NK-92 (cell line): ENCODE data around the gene ACKR2.

Source experiments
- DNase-seq: peaks from one replicate; lab custom pipeline; 2025; ENCODE audit not compliant: unreplicated experiment; lab: John Stamatoyannopoulos, UW

Gene ACKR2

GRCh38 chr3:42886294-42886822 is 77.1 kb downstream of the ACKR2 start:
- DNase-seq, result no peak

GRCh38 chr3:42887084-42887483 is 77.8 kb downstream of the ACKR2 start:
- no peak for DNase-seq

GRCh38 chr3:42891042-42891441 is 81.8 kb downstream of the ACKR2 start:
- no peak for DNase-seq

- DNase-seq, result no peak
These were observed 82.9 kb downstream of the ACKR2 start for GRCh38 chr3:42892169-42892568.

- no peak for DNase-seq
These were observed 83.6 kb downstream of the ACKR2 start for GRCh38 chr3:42892807-42893206.

- no peak for DNase-seq
These were observed 85.7 kb downstream of the ACKR2 start for GRCh38 chr3:42894698-42895579.

- DNase-seq, result no peak
These were observed 86.3 kb downstream of the ACKR2 start for GRCh38 chr3:42895580-42895868.

GRCh38 chr3:42898896-42899675 is 89.8 kb downstream of the ACKR2 start:
- DNase-seq, result no peak

GRCh38 chr3:42900226-42901072 is 91.2 kb downstream of the ACKR2 start:
- no peak for DNase-seq

- DNase-seq, result no peak
These were observed 91.8 kb downstream of the ACKR2 start for GRCh38 chr3:42901073-42901415.

- DNase-seq, result no peak
These were observed 93.0 kb downstream of the ACKR2 start for GRCh38 chr3:42902257-42902656.

- no peak for DNase-seq
These were observed 94.8 kb downstream of the ACKR2 start for GRCh38 chr3:42904076-42904475.

GRCh38 chr3:42905740-42906069 is 96.5 kb downstream of the ACKR2 start:
- DNase-seq, result no peak

- DNase-seq, result no peak
These were observed 97.0 kb downstream of the ACKR2 start, which contains the start of gene ZNF662 for GRCh38 chr3:42906070-42906847. Gene ZNF662, plus strand, starts transcription at chr3:42906142. Its CDS starts 1,973 bp downstream, at chr3:42908115.

- DNase-seq, result no peak
These were observed 97.6 kb downstream of the ACKR2 start for GRCh38 chr3:42906848-42907183.

GRCh38 chr3:42908675-42909074 is 99.4 kb downstream of the ACKR2 start:
- DNase-seq, result no peak

- no peak for DNase-seq
These were observed 102.3 kb downstream of the ACKR2 start for GRCh38 chr3:42911551-42911950.

- no peak for DNase-seq
These were observed 105.7 kb downstream of the ACKR2 start for GRCh38 chr3:42914771-42915515.
